Endothelial cell of umbilical vein (primary cell): ENCODE results near the gene UNC5A.

Source experiments
- CTCF ChIP-seq, 2 donors: IDR thresholded peaks; 1 replicate in 1 of 2; 2 replicates in 1 of 2; pipeline ENCODE4 v1.5.1; 2011; ENCODE audit warnings: low read length in 2 of 2, mild to moderate bottlenecking in 2 of 2, moderate library complexity in 2 of 2, control low read depth in 1 of 2, inconsistent platforms in 1 of 2, low read depth in 1 of 2; ENCODE audit not compliant: insufficient read depth in 1 of 2; ENCODE audit errors: extremely low read depth in 1 of 2
- EZH2 ChIP-seq: IDR thresholded peaks from 2 replicates; pipeline ENCODE4 v1.6.1; 2012; ENCODE audit warnings: borderline replicate concordance, low read depth, mild to moderate bottlenecking, moderate library complexity, low read length, inconsistent platforms; ENCODE audit not compliant: severe bottlenecking
- FOS ChIP-seq: IDR thresholded peaks from 2 replicates; pipeline ENCODE4 v1.6.1; 2011; ENCODE audit warnings: mild to moderate bottlenecking, low read length, moderate library complexity, borderline replicate concordance; ENCODE audit not compliant: insufficient read depth
- JUN ChIP-seq: IDR thresholded peaks from 2 replicates; pipeline ENCODE4 v1.6.1; 2011; ENCODE audit warnings: borderline replicate concordance, low read depth; ENCODE audit not compliant: insufficient read length, insufficient read depth
- MAX ChIP-seq: IDR thresholded peaks from 2 replicates; pipeline ENCODE4 v1.6.1; 2011; ENCODE audit not compliant: insufficient read depth, insufficient read length

- no peak for TF ChIP-seq JUN
- TF ChIP-seq CTCF (IDR thresholded peaks at IDR 0.05; ENCODE audit: extremely low read depth in 1 of 2, insufficient read depth in 1 of 2, low read depth in 1 of 2, low read length in 2 of 2), result no peak
- TF ChIP-seq EZH2, result no peak
- no peak for TF ChIP-seq FOS
- TF ChIP-seq MAX, result no peak
Measured at GRCh38 chr5:176825234-176825633, 14.9 kb downstream of the UNC5A start.
